ENCODE data around the gene ROBO1.

ROBO1 gene

DNA sequence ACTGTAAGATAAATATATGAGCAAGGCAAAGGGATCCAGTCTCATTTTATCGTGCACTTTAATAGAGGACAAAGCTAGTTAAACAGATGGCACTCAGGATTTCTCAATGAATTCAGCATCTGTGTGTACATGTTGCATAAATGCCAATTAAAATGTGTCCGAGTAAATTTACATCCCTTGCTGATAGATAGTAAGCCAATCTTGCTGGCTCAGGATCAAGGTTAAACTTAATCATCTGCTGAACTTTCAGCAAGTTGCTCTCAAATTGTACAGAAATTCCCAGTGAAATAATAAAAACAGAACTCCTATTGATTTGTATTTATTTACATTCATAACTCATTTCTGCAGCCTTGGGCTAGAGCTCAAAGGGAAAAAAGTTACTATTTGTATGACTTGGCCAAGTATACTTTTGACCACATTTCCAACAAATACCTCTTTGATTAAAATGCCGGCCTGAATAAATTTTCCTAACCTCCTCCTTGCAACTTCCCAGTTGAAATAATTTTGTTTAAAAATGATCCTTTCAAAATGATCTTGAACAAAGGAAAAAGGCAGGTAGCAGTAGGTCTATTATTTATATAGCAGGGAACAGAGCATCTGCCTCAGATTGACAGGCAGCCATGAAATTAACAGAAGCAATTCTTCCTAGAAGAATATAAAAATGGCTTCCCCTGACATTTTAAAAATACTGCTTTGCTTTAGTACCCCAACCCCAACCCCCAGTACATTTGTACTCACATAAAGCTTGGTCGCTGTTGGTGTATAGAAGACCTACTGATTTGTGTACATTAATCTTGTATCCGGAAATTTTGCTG is 1001.9 kb downstream of the ROBO1 start:
- no peak for DNase-seq (ENCODE audit: low read depth, low spot score)
- TF ChIP-seq, protein P1, sequence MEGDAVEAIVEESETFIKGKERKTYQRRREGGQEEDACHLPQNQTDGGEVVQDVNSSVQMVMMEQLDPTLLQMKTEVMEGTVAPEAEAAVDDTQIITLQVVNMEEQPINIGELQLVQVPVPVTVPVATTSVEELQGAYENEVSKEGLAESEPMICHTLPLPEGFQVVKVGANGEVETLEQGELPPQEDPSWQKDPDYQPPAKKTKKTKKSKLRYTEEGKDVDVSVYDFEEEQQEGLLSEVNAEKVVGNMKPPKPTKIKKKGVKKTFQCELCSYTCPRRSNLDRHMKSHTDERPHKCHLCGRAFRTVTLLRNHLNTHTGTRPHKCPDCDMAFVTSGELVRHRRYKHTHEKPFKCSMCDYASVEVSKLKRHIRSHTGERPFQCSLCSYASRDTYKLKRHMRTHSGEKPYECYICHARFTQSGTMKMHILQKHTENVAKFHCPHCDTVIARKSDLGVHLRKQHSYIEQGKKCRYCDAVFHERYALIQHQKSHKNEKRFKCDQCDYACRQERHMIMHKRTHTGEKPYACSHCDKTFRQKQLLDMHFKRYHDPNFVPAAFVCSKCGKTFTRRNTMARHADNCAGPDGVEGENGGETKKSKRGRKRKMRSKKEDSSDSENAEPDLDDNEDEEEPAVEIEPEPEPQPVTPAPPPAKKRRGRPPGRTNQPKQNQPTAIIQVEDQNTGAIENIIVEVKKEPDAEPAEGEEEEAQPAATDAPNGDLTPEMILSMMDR (IDR thresholded peaks at IDR 0.05; ENCODE audit: low read depth, low read length): no peak
- in situ Hi-C loops (cut with HindIII; ENCODE audit: low sequenced_read_pairs): no loop called here
- H3K4me3 ChIP-seq (ENCODE audit: low read depth, low read length): no peak overlapping the region

DNA sequence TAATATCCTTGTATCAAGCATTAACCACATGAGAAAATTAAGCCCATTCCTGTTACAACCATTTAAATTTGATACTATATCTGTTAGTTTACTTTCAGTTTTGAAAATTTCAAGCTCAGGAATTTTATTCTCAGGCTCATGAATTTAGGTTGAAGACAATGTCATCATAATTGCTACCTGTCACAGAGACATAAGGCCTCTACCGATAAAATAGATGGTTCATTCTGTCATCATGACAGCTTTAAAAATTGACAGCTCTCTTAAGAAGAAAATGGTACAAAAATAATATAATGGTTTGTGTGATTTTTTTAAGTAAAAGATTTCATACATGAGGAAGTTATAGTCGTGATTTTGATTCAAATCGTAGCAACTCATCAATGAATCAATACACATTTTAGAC is 1003.2 kb downstream of the ROBO1 start:
- TF ChIP-seq, protein P1 (IDR thresholded peaks at IDR 0.05; ENCODE audit: low read depth, low read length): no peak
- in situ Hi-C loops (cut with HindIII; ENCODE audit: low sequenced_read_pairs): no loop called here
- no peak for DNase-seq (ENCODE audit: low read depth, low spot score)
- H3K4me3 ChIP-seq (ENCODE audit: low read depth, low read length): no peak overlapping the region

DNA sequence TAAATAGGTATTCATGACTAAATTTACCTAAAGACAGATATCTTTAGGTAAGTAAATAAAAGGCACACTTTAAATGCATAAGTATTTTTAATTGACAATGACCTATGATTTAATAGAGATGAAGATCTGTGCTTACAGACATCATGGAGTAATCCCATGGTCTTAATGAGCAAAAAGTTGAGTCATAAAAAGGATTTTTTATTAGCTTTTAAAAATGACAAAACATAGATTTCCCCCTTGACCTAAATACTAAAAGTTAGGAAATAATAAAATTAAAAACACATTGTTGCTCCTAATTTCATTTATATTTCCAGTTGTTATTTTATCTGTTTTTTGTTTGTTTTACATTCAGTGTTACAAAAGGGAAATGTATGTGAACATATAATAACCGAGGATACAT is 1005.7 kb downstream of the ROBO1 start:
- H3K4me3 ChIP-seq (ENCODE audit: low read depth, low read length): no peak overlapping the region
- TF ChIP-seq, protein P1 (IDR thresholded peaks at IDR 0.05; ENCODE audit: low read depth, low read length): no peak
- no peak for DNase-seq (ENCODE audit: low read depth, low spot score)
- in situ Hi-C loops (cut with HindIII; ENCODE audit: low sequenced_read_pairs): no loop called here

DNA sequence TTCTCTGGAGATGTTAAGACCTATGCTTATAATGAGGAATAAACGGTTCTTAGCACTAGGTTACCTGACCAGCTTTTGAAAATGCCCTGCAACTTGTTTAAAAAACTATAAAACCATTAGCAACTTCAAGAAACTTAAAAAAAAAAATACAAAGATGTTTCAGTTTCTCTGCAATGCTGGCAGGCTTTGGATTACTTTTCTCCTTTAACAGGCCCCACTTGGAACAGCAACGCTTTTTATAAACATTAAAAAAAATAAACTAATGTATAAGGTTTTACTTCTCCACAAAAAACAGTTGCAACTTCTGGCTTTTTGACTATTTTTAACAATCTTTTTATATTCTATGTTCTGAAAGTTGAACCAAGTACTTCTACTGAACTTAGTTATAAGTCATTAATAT is 1006.7 kb downstream of the ROBO1 start:
- TF ChIP-seq, protein P1 (IDR thresholded peaks at IDR 0.05; ENCODE audit: low read depth, low read length): no peak

DNA sequence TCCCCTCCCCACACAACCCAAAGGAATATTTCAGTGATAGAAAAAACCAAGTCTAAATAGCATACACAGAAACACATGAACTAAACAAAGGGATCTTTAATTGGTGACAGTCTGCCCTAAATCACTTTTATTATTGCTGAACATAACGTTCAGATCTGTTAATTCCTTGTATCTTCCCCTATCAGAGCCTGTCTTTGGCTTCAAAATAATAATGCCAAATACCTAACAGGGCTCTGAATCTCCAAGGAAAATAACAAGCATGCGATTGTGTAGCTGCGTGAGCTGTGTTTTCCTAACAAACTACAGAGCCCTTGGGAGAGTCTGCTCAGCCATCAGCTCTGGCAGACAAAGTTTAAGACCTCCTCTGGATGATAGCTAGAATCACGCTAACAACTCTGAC is 1010.1 kb downstream of the ROBO1 start:
- in situ Hi-C loops (cut with HindIII; ENCODE audit: low sequenced_read_pairs): no loop called here
- TF ChIP-seq, protein P1 (IDR thresholded peaks at IDR 0.05; ENCODE audit: low read depth, low read length): no peak
- no peak for DNase-seq (ENCODE audit: low read depth, low spot score)
- no peak overlapping the region for H3K4me3 ChIP-seq (ENCODE audit: low read depth, low read length)

More for the DNA sequence above, 1006.7 kb downstream of the ROBO1 start:
- in situ Hi-C loops (cut with HindIII; ENCODE audit: low sequenced_read_pairs): no loop called here
- DNase-seq (ENCODE audit: low read depth, low spot score): no peak
- H3K4me3 ChIP-seq (ENCODE audit: low read depth, low read length): no peak overlapping the region

DNA sequence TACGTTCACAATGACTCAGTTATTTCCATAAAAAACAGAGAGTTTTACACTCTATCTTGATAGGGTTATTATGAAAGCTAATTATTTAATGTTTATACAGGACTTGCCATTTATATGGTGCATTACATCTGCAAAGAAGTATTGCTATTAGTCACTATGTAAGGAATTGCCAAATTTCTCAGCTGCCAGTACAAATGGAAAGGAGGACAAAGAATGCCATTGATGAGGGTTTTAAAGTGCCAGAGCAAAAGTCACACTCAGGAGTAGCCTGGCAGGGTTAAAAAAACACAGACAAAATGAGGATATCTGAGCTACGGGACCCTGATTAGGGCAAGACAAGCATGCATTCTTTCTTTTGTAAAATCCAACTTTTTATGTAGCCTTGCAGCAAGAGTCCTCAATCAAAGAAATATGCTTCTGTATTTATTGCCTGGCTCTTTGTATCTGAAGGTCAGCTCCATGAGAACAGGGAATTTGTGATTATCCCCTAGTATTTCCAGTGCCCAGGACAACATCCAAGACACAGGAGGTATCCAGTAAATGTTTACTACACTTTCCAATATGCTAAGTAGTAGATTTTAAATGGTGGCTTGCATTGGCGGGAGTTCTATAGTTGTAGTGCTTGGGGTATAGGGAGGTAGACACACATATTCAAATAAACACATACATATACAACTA is 1013.6 kb downstream of the ROBO1 start:
- in situ Hi-C loops (cut with HindIII; ENCODE audit: low sequenced_read_pairs): no loop called here
- no peak overlapping the region for H3K4me3 ChIP-seq (ENCODE audit: low read depth, low read length)
- TF ChIP-seq, protein P1 (IDR thresholded peaks at IDR 0.05; ENCODE audit: low read depth, low read length): no peak
- DNase-seq (ENCODE audit: low read depth, low spot score): peak; percentile 68
